ENCODE data around the gene NPTX2.

Gene NPTX2

GRCh38 chr7:98655611-98656010, 38.5 kb downstream of the NPTX2 start:
- H2BK5ac ChIP-seq (ENCODE audit: low read depth, low read length, poor library complexity), result no peak overlapping the region
- H4K91ac ChIP-seq (ENCODE audit: low read depth, low read length), result no peak overlapping the region
- no peak overlapping the region for H3K4me2 ChIP-seq (ENCODE audit: low read length)
- no peak overlapping the region for H3K23ac ChIP-seq (ENCODE audit: low read length)
- no peaks in the 10 kb centered on the region for H3K4me1 ChIP-seq (ENCODE audit: control insufficient read depth in 1 of 2, insufficient read depth in 2 of 2, low read length in 2 of 2)
- no peak overlapping the region for H3K4me3 ChIP-seq (ENCODE audit: low read depth, low read length)
- no peak overlapping the region for H3K14ac ChIP-seq (ENCODE audit: low read length)
- no peak overlapping the region for H2BK120ac ChIP-seq (ENCODE audit: insufficient read depth, low read length, poor library complexity)
- H3K18ac ChIP-seq (ENCODE audit: low read length), result no peak overlapping the region
- H3K27me3 ChIP-seq (ENCODE audit: insufficient read depth, low read length), result no peaks in the 10 kb centered on the region
- no peaks in the 10 kb centered on the region for H3K36me3 ChIP-seq (ENCODE audit: control insufficient read depth in 1 of 2, insufficient read depth in 2 of 2, low read length in 2 of 2)
- H3K9ac ChIP-seq (ENCODE audit: low read length), result no peak overlapping the region
- no peaks in the 10 kb centered on the region for H3K79me2 ChIP-seq (ENCODE audit: control insufficient read depth, insufficient read depth, low read length, poor library complexity)
- no peak for DNase-seq
- no peaks in the 10 kb centered on the region for H3K9me3 ChIP-seq (ENCODE audit: insufficient read depth, low read depth, low read length)
- no peak overlapping the region for H4K12ac ChIP-seq (ENCODE audit: low read depth, low read length)
- no peaks in the 10 kb centered on the region for H3K79me1 ChIP-seq (ENCODE audit: low read length)
- H4K8ac ChIP-seq (ENCODE audit: low read depth, low read length), result no peak overlapping the region
- H3K4ac ChIP-seq (ENCODE audit: low read depth, low read length), result no peak overlapping the region
- H2BK12ac ChIP-seq (ENCODE audit: low read length), result no peak overlapping the region
- no peak overlapping the region for H2AFZ ChIP-seq (ENCODE audit: insufficient read depth, low read length, poor library complexity)
- no peak overlapping the region for H3K27ac ChIP-seq (ENCODE audit: low read depth, low read length)
- no peak overlapping the region for H2AK5ac ChIP-seq (ENCODE audit: low read length)
- WGBS (ENCODE audit: extremely low coverage, insufficient coverage, insufficient read length), result no CpG with 5 or more reads among the region's 5 CpGs

GRCh38 chr7:98656899-98657298, 39.8 kb downstream of the NPTX2 start:
- no peak overlapping the region for H2AFZ ChIP-seq (ENCODE audit: insufficient read depth, low read length, poor library complexity)
- H3K9me3 ChIP-seq (ENCODE audit: insufficient read depth, low read depth, low read length), result no peaks in the 10 kb centered on the region
- 100% methylated on average over 5 of the region's 7 CpGs for WGBS (ENCODE audit: extremely low coverage, insufficient coverage, insufficient read length)
- H3K79me2 ChIP-seq (ENCODE audit: control insufficient read depth, insufficient read depth, low read length, poor library complexity), result no peaks in the 10 kb centered on the region
- no peak overlapping the region for H3K18ac ChIP-seq (ENCODE audit: low read length)
- H4K12ac ChIP-seq (ENCODE audit: low read depth, low read length), result no peak overlapping the region
- no peaks in the 10 kb centered on the region for H3K36me3 ChIP-seq (ENCODE audit: control insufficient read depth in 1 of 2, insufficient read depth in 2 of 2, low read length in 2 of 2)
- no peak overlapping the region for H3K4ac ChIP-seq (ENCODE audit: low read depth, low read length)
- no peak overlapping the region for H3K14ac ChIP-seq (ENCODE audit: low read length)
- H3K27ac ChIP-seq (ENCODE audit: low read depth, low read length), result no peak overlapping the region
- no peaks in the 10 kb centered on the region for H3K27me3 ChIP-seq (ENCODE audit: insufficient read depth, low read length)
- no peaks in the 10 kb centered on the region for H3K4me1 ChIP-seq (ENCODE audit: control insufficient read depth in 1 of 2, insufficient read depth in 2 of 2, low read length in 2 of 2)
- no peak overlapping the region for H2BK5ac ChIP-seq (ENCODE audit: low read depth, low read length, poor library complexity)
- no peak for DNase-seq
- H2BK120ac ChIP-seq (ENCODE audit: insufficient read depth, low read length, poor library complexity), result no peak overlapping the region
- no peak overlapping the region for H4K91ac ChIP-seq (ENCODE audit: low read depth, low read length)
- H2BK12ac ChIP-seq (ENCODE audit: low read length), result no peak overlapping the region
- no peak overlapping the region for H3K23ac ChIP-seq (ENCODE audit: low read length)
- no peak overlapping the region for H3K4me2 ChIP-seq (ENCODE audit: low read length)
- no peak overlapping the region for H4K8ac ChIP-seq (ENCODE audit: low read depth, low read length)
- H3K79me1 ChIP-seq (ENCODE audit: low read length), result no peaks in the 10 kb centered on the region
- no peak overlapping the region for H3K4me3 ChIP-seq (ENCODE audit: low read depth, low read length)
- no peak overlapping the region for H2AK5ac ChIP-seq (ENCODE audit: low read length)
- H3K9ac ChIP-seq (ENCODE audit: low read length), result no peak overlapping the region

DNA sequence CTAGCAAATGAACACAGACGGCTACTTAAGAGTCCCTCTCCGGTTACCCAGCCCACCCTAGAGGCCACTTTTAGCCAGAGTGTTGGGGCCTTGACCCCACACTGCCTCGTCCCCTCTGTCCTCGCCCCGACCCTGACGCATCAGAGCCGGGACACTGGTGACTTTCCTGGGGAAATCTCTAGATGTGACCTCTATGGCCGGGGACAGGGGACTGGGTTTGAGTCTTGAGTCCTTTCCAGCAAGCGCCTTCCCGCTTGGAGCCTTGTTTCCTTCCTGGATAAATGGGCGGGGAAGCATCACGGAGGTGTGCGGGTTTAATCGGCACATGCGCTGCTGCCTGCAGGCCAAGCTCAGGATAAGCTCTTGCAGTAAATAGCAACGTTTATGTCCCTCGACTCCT, 40.7 kb downstream of the NPTX2 start:
- H3K9ac ChIP-seq (ENCODE audit: low read length), result no peak overlapping the region
- no peaks in the 10 kb centered on the region for H3K27me3 ChIP-seq (ENCODE audit: insufficient read depth, low read length)
- H3K79me1 ChIP-seq (ENCODE audit: low read length), result no peaks in the 10 kb centered on the region
- H2BK5ac ChIP-seq (ENCODE audit: low read depth, low read length, poor library complexity), result no peak overlapping the region
- no peaks in the 10 kb centered on the region for H3K79me2 ChIP-seq (ENCODE audit: control insufficient read depth, insufficient read depth, low read length, poor library complexity)
- no peak overlapping the region for H4K12ac ChIP-seq (ENCODE audit: low read depth, low read length)
- H2BK12ac ChIP-seq (ENCODE audit: low read length), result no peak overlapping the region
- H2BK120ac ChIP-seq (ENCODE audit: insufficient read depth, low read length, poor library complexity), result no peak overlapping the region
- H3K9me3 ChIP-seq (ENCODE audit: insufficient read depth, low read depth, low read length), result peaks cover 3% of the 10 kb centered on the region
- no peaks in the 10 kb centered on the region for H3K36me3 ChIP-seq (ENCODE audit: control insufficient read depth in 1 of 2, insufficient read depth in 2 of 2, low read length in 2 of 2)
- no peak overlapping the region for H3K27ac ChIP-seq (ENCODE audit: low read depth, low read length)
- WGBS (ENCODE audit: extremely low coverage, insufficient coverage, insufficient read length), result no CpG with 5 or more reads among the region's 17 CpGs
- no peak overlapping the region for H2AFZ ChIP-seq (ENCODE audit: insufficient read depth, low read length, poor library complexity)
- H3K23ac ChIP-seq (ENCODE audit: low read length), result no peak overlapping the region
- H2AK5ac ChIP-seq (ENCODE audit: low read length), result no peak overlapping the region
- H3K4me1 ChIP-seq (ENCODE audit: control insufficient read depth in 1 of 2, insufficient read depth in 2 of 2, low read length in 2 of 2), result no peaks in the 10 kb centered on the region
- no peak overlapping the region for H3K4me2 ChIP-seq (ENCODE audit: low read length)
- no peak overlapping the region for H3K14ac ChIP-seq (ENCODE audit: low read length)
- no peak for DNase-seq
- no peak overlapping the region for H4K91ac ChIP-seq (ENCODE audit: low read depth, low read length)
- no peak overlapping the region for H4K8ac ChIP-seq (ENCODE audit: low read depth, low read length)
- H3K4ac ChIP-seq (ENCODE audit: low read depth, low read length), result no peak overlapping the region
- H3K18ac ChIP-seq (ENCODE audit: low read length), result no peak overlapping the region
- H3K4me3 ChIP-seq (ENCODE audit: low read depth, low read length), result no peak overlapping the region

GRCh38 chr7:98659756-98660155, 42.7 kb downstream of the NPTX2 start:
- H3K14ac ChIP-seq (ENCODE audit: low read length), result no peak overlapping the region
- no peaks in the 10 kb centered on the region for H3K79me2 ChIP-seq (ENCODE audit: control insufficient read depth, insufficient read depth, low read length, poor library complexity)
- H2BK5ac ChIP-seq (ENCODE audit: low read depth, low read length, poor library complexity), result no peak overlapping the region
- no peak overlapping the region for H4K8ac ChIP-seq (ENCODE audit: low read depth, low read length)
- DNase-seq, result no peak
- H3K79me1 ChIP-seq (ENCODE audit: low read length), result no peaks in the 10 kb centered on the region
- no peak overlapping the region for H3K4me3 ChIP-seq (ENCODE audit: low read depth, low read length)
- H2AFZ ChIP-seq (ENCODE audit: insufficient read depth, low read length, poor library complexity), result no peak overlapping the region
- no peaks in the 10 kb centered on the region for H3K27me3 ChIP-seq (ENCODE audit: insufficient read depth, low read length)
- no peak overlapping the region for H2AK5ac ChIP-seq (ENCODE audit: low read length)
- no peak overlapping the region for H3K18ac ChIP-seq (ENCODE audit: low read length)
- WGBS (ENCODE audit: extremely low coverage, insufficient coverage, insufficient read length), result no CpG with 5 or more reads among the region's 3 CpGs
- no peak overlapping the region for H3K4me2 ChIP-seq (ENCODE audit: low read length)
- H3K4me1 ChIP-seq (ENCODE audit: control insufficient read depth in 1 of 2, insufficient read depth in 2 of 2, low read length in 2 of 2), result no peaks in the 10 kb centered on the region
- H2BK12ac ChIP-seq (ENCODE audit: low read length), result no peak overlapping the region
- H4K91ac ChIP-seq (ENCODE audit: low read depth, low read length), result no peak overlapping the region
- H3K36me3 ChIP-seq (ENCODE audit: control insufficient read depth in 1 of 2, insufficient read depth in 2 of 2, low read length in 2 of 2), result no peaks in the 10 kb centered on the region
- H3K27ac ChIP-seq (ENCODE audit: low read depth, low read length), result no peak overlapping the region
- no peak overlapping the region for H3K4ac ChIP-seq (ENCODE audit: low read depth, low read length)
- no peak overlapping the region for H4K12ac ChIP-seq (ENCODE audit: low read depth, low read length)
- no peak overlapping the region for H3K9ac ChIP-seq (ENCODE audit: low read length)
- H3K9me3 ChIP-seq (ENCODE audit: insufficient read depth, low read depth, low read length), result peaks cover 11% of the 10 kb centered on the region
- H2BK120ac ChIP-seq (ENCODE audit: insufficient read depth, low read length, poor library complexity), result no peak overlapping the region
- H3K23ac ChIP-seq (ENCODE audit: low read length), result no peak overlapping the region
